Natural killer cell treated with Interleukin-12 subunit alpha and Interleukin-12 subunit beta and Interleukin-15 and Interleukin-18, amount 100 ng/mL, for 72 hours (primary cell): ENCODE measurements around the gene RNF215. TPM values are rescaled to one million over a fixed set of nuclear protein-coding genes. Genes with fewer than 3 reads are reported as not detected.

ENCODE experiments used
- ATAC-seq, 2 donors: fragments of 150-1000 bp; cut with Tn5 transposase in 1 of 2; sonication (Bioruptor Pico), chemical (Tn5 transposase) in 1 of 2; 2 replicates each; pipeline ENCODE4 v1.10.0; 2021
- DNase-seq: peaks from one replicate; pipeline ENCODE4 v3.0.0; 2022; ENCODE audit warnings: low spot score
- H3K27ac Mint-ChIP-seq, 2 donors: 1 replicate in 1 of 2; 2 replicates in 1 of 2; pipeline ENCODE4 v1.8.0; 2022; ENCODE audit warnings: mixed read lengths in 2 of 2, mild to moderate bottlenecking in 1 of 2, moderate library complexity in 1 of 2
- H3K27me3 Mint-ChIP-seq, 2 donors: 1 replicate in 1 of 2; 2 replicates in 1 of 2; pipeline ENCODE4 v1.8.0; 2022; ENCODE audit warnings: mixed read lengths in 2 of 2
- H3K36me3 Mint-ChIP-seq: one replicate; pipeline ENCODE4 v1.8.0; 2022; ENCODE audit warnings: mixed read lengths
- H3K4me1 Mint-ChIP-seq, 2 donors: 1 replicate in 1 of 2; 2 replicates in 1 of 2; pipeline ENCODE4 v1.8.0; 2022; ENCODE audit warnings: low read depth in 2 of 2, mixed read lengths in 2 of 2, mild to moderate bottlenecking in 1 of 2
- H3K4me3 Mint-ChIP-seq: one replicate; pipeline ENCODE4 v1.8.0; 2022; ENCODE audit warnings: mixed read lengths
- H3K9me3 Mint-ChIP-seq: 2 replicates; pipeline ENCODE4 v1.8.0; 2022; ENCODE audit warnings: mixed read lengths
- total RNA-seq, 2 donors: library from RNA; stranded (reverse); gene quantifications; one replicate each; pipeline ENCODE4 v1.2.3, GENCODE V29; 2022

RNF215 gene
- total RNA-seq, 2 donors from 2014 or later: 5.2 to 7.4 TPM

DNA sequence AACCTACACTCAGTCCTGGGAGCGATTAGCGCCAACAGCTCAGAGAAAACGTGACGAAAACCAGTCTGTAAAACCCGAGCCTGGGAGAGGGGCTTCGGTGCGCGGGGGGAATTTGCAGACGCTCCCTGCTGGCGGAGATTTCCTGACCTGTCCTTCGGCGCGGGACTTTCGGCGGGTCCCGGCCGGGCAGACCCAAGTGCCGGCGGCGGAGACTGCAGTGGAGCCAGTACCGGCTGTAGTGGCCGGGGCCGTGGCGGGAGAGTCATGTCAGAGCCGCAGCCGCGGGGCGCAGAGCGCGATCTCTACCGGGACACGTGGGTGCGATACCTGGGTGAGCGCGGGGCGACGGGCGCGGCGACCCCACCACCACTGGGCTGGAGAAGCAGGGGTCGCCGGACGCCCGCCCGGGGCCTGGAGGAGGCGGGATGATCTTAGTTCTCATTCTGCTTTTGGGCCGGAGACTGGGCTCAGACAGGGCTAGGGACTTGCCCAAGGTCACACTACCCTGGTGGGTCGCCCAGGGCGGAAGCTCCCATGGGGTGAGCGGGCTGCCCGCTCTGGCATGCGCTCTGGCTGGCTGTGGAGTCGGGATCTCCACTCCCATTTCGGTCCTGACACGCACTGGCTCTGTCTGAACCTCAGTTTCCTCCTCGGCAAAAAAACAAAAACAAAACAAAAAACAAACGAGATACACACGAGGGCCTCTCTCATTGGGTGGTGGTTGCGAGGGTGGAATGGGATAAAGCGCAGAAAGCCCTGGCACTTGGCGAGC is 38.6 kb upstream of the RNF215 start, which contains the start of gene MTFP1:
Gene MTFP1, plus strand, starts transcription at position 153 of the 772 bp plus-strand sequence. Its CDS starts 112 bp downstream, at position 265.
- Mint-ChIP-seq H3K27me3 (no peaks in the 10 kb centered on the region), H3K27ac (peak within 1 kb of the TSS; percentile 95 to 98)
- ATAC-seq: peak; percentile 11 to 28

DNA sequence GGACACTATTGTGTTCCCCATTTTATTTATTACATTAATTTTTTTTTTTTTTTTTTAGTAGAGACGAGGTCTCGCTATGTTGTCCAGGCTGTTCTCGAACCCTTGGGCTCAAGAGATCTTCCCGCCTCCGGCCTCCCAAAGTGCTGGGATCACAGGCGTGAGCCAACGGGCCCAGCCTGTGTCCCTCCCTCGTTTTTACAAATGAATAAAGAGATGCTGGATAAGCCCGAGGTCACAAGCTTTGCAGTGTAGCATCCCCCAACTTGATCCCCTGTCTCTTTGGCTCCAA is 38.1 kb upstream of the RNF215 start:
- Mint-ChIP-seq H3K9me3 (no peaks in the 10 kb centered on the region), H3K27me3 (no peaks in the 10 kb centered on the region), H3K4me1 (peaks cover 47 to 48% of the 10 kb centered on the region in 2 donors), H3K36me3 (no peaks in the 10 kb centered on the region), H3K27ac (peak overlapping the region; percentile 95 to 98), H3K4me3 (peak overlapping the region; percentile 98)
- no peak for DNase-seq
- ATAC-seq: no peak

More for the DNA sequence above, 38.6 kb upstream of the RNF215 start, which contains the start of gene MTFP1:
- H3K4me3 Mint-ChIP-seq: peak within 1 kb of the TSS; percentile 98
- no peaks in the 10 kb centered on the region for H3K9me3 Mint-ChIP-seq
- DNase-seq: peak; percentile 76
- peaks cover 46 to 48% of the 10 kb centered on the region in 2 donors for H3K4me1 Mint-ChIP-seq
- no peaks in the 10 kb centered on the region for H3K36me3 Mint-ChIP-seq

- H3K4me3 Mint-ChIP-seq: peak overlapping the region; percentile 98
- peak overlapping the region; percentile 95 to 98 for H3K27ac Mint-ChIP-seq
- H3K9me3 Mint-ChIP-seq: no peaks in the 10 kb centered on the region
- H3K36me3 Mint-ChIP-seq: no peaks in the 10 kb centered on the region
- peaks cover 45 to 48% of the 10 kb centered on the region in 2 donors for H3K4me1 Mint-ChIP-seq
- H3K27me3 Mint-ChIP-seq: no peaks in the 10 kb centered on the region
- no peak for ATAC-seq
- DNase-seq: no peak
Measured at GRCh38 chr22:30424534-30425326, 37.5 kb upstream of the RNF215 start.

- no peaks in the 10 kb centered on the region for H3K27me3 Mint-ChIP-seq
- DNase-seq (peak; percentile 99), ATAC-seq (peak; percentile 93 to 95)
- no peaks in the 10 kb centered on the region for H3K9me3 Mint-ChIP-seq
- no peaks in the 10 kb centered on the region for H3K36me3 Mint-ChIP-seq
- peaks cover 45 to 48% of the 10 kb centered on the region in 2 donors for H3K4me1 Mint-ChIP-seq
- H3K4me3 Mint-ChIP-seq: peak overlapping the region; percentile 98
- peak overlapping the region; percentile 95 to 98 for H3K27ac Mint-ChIP-seq
Measured at GRCh38 chr22:30423959-30424533, 36.8 kb upstream of the RNF215 start.

- Mint-ChIP-seq H3K27ac (peak overlapping the region; percentile 95 to 98), H3K27me3 (no peaks in the 10 kb centered on the region), H3K36me3 (no peaks in the 10 kb centered on the region), H3K4me3 (peak overlapping the region; percentile 98), H3K9me3 (no peaks in the 10 kb centered on the region), H3K4me1 (peaks cover 45 to 48% of the 10 kb centered on the region in 2 donors)
- peak; percentile 72 for DNase-seq
- ATAC-seq: peak; percentile 59 to 65
Measured at GRCh38 chr22:30423301-30423958, 36.2 kb upstream of the RNF215 start.

- Mint-ChIP-seq H3K9me3 (no peaks in the 10 kb centered on the region), H3K27me3 (no peaks in the 10 kb centered on the region), H3K4me3 (peak overlapping the region; percentile 98), H3K4me1 (peaks cover 45 to 48% of the 10 kb centered on the region in 2 donors), H3K36me3 (no peaks in the 10 kb centered on the region), H3K27ac (peak overlapping the region; percentile 95 to 98)
- DNase-seq (no peak), ATAC-seq (no peak)
Measured at GRCh38 chr22:30422481-30423300, 35.5 kb upstream of the RNF215 start.

DNA sequence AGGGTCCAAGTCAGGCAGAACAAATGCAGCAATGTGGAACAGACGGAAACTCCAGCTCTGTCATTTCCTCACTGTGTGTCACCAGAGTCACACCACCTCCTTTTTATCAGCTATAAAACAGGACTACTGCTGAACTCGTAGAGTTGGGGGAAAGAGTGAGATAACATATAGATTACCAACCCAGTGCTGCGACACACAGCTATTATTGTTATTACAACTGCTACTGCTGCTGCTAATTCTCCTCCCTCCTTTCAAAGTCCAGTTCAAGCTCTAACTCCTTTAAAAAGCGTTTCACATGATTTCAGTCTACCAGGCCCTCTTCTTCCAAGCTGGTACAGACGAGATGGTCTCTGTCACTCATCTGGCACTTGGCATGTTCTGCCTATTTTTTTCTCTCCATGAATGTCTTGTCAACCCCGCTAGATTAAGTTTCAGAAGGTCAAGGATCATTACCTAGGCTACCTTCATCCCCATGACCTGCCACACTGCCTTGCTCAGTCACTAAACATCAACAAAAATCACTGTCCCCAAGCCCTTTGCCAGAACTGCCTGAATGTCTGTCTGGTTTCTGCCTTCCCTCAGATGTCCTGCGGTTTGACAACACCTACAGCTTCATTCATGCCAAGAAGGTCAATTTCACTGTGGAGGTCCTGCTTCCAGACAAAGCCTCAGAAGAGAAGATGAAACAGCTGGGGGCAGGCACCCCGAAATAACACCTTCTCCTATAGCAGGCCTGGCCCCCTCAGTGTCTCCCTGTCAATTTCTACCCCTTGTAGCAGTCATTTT is 34.7 kb upstream of the RNF215 start:
- Mint-ChIP-seq H3K36me3 (no peaks in the 10 kb centered on the region), H3K4me1 (peaks cover 39 to 42% of the 10 kb centered on the region in 2 donors), H3K4me3 (peak overlapping the region; percentile 98), H3K9me3 (no peaks in the 10 kb centered on the region), H3K27me3 (no peaks in the 10 kb centered on the region), H3K27ac (peak overlapping the region; percentile 95 to 98)
- no peak for ATAC-seq
- DNase-seq: peak; percentile 16

GRCh38 chr22:30420347-30421125 is 33.3 kb upstream of the RNF215 start:
- Mint-ChIP-seq H3K4me3 (no peak overlapping the region), H3K27ac (peak overlapping the region in 1 of 2 donors; percentile 15), H3K9me3 (no peaks in the 10 kb centered on the region), H3K27me3 (no peaks in the 10 kb centered on the region), H3K4me1 (peaks cover 29 to 31% of the 10 kb centered on the region in 2 donors), H3K36me3 (no peaks in the 10 kb centered on the region)
- no peak for ATAC-seq
- DNase-seq: no peak

- Mint-ChIP-seq H3K27me3 (no peaks in the 10 kb centered on the region), H3K9me3 (no peaks in the 10 kb centered on the region), H3K4me1 (peaks cover under 1 to 4% of the 10 kb centered on the region in 2 donors), H3K27ac (no peak overlapping the region), H3K4me3 (no peak overlapping the region), H3K36me3 (no peaks in the 10 kb centered on the region)
- DNase-seq: no peak
- ATAC-seq: no peak
Measured at GRCh38 chr22:30416837-30417236, 29.6 kb upstream of the RNF215 start.

- Mint-ChIP-seq H3K9me3 (no peaks in the 10 kb centered on the region), H3K36me3 (no peaks in the 10 kb centered on the region), H3K4me1 (peaks cover 0 to 2% of the 10 kb centered on the region in 2 donors), H3K27ac (no peak overlapping the region), H3K4me3 (no peak overlapping the region), H3K27me3 (no peaks in the 10 kb centered on the region)
- ATAC-seq: no peak
- DNase-seq: no peak
Measured at GRCh38 chr22:30416403-30416802, 29.2 kb upstream of the RNF215 start.

DNA sequence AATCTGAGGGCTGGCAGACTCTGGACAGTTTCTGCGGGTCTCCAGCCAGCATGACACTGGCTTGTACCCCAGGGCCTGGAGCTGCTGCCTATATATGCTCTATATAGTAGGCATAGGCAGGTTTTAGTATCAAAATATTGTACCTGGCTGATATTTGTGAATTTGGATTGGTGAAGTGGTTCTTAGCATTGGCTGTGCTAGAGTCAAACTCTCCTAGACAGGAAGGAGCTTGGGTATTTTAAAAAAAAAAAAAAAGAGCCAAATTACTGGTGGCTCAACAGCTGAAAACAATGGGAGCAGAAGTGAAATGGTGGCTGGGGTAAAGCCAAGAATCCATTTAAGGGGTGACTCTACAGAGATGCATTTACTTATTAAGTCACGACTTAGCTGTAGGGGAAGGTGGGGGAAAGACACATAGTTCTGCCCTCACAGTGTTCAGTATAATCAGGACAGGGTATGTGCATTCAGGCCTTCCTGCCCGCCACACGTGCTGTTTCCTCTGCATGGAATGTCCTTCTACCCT is 27.4 kb upstream of the RNF215 start:
- DNase-seq (no peak), ATAC-seq (no peak)
- Mint-ChIP-seq H3K36me3 (no peaks in the 10 kb centered on the region), H3K27ac (no peak overlapping the region), H3K27me3 (no peaks in the 10 kb centered on the region), H3K4me1 (no peaks in the 10 kb centered on the region), H3K4me3 (no peak overlapping the region), H3K9me3 (no peaks in the 10 kb centered on the region)
